Measurements from ENCODE around the gene PANX2. TPM values are rescaled to one million over a fixed set of nuclear protein-coding genes. Genes with fewer than 3 reads are reported as not detected.

The PANX2 gene
- total and polyA plus RNA-seq, 2 experiments from 2014 or later: 2.8 to 5.1 TPM

GRCh38 chr22:50209893-50210292, 39.4 kb downstream of the PANX2 start:
- Histone ChIP-seq H3K4me1 (ENCODE audit: insufficient read depth) (no peaks in the 10 kb centered on the region), H2AFZ (no peak overlapping the region), H3K4me2 (no peak overlapping the region), H3K36me3 (ENCODE audit: insufficient read depth) (0 out of 2 replicates have a peak, but pooled peaks cover 7% of the 10 kb centered on the region), H3K27ac (ENCODE audit: low read depth) (no peak overlapping the region), H3K4me3 (no peak overlapping the region), H3F3A (replicated peaks; ENCODE audit: low read depth) (no peaks in the 10 kb centered on the region), H3K79me2 (replicated peaks; ENCODE audit: insufficient read depth) (peaks cover 17% of the 10 kb centered on the region; the same call in 1 of the 2 replicates), H4K20me1 (replicated peaks; ENCODE audit: insufficient read depth) (peaks cover 16% of the 10 kb centered on the region), H3K27me3 (ENCODE audit: insufficient read depth) (no peaks in the 10 kb centered on the region), H3K9me2 (ENCODE audit: insufficient read depth) (no peaks in the 10 kb centered on the region)
- Mint-ChIP-seq H3K4me3 (no peak overlapping the region), H3K9me3 (no peaks in the 10 kb centered on the region; the same call in 2 of the 3 replicates), H3K27me3 (ENCODE audit: insufficient read depth, low read depth, poor library complexity) (peaks cover 9% of the 10 kb centered on the region), H3K4me1 (peaks cover 2% of the 10 kb centered on the region; the same call in 1 of the 3 replicates), H3K27ac (no peak overlapping the region), H3K36me3 (ENCODE audit: low read depth) (peaks cover 46% of the 10 kb centered on the region)
- peak; percentile 75 for DNase-seq (ENCODE audit: low spot score)
- ATAC-seq: peak; percentile 64
- no peak for TF ChIP-seq ZNF331 (CRISPR knock-in tag; IDR thresholded peaks at IDR 0.05; ENCODE audit: low read depth)
- TF ChIP-seq, protein P1, sequence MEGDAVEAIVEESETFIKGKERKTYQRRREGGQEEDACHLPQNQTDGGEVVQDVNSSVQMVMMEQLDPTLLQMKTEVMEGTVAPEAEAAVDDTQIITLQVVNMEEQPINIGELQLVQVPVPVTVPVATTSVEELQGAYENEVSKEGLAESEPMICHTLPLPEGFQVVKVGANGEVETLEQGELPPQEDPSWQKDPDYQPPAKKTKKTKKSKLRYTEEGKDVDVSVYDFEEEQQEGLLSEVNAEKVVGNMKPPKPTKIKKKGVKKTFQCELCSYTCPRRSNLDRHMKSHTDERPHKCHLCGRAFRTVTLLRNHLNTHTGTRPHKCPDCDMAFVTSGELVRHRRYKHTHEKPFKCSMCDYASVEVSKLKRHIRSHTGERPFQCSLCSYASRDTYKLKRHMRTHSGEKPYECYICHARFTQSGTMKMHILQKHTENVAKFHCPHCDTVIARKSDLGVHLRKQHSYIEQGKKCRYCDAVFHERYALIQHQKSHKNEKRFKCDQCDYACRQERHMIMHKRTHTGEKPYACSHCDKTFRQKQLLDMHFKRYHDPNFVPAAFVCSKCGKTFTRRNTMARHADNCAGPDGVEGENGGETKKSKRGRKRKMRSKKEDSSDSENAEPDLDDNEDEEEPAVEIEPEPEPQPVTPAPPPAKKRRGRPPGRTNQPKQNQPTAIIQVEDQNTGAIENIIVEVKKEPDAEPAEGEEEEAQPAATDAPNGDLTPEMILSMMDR (conservative IDR thresholded peaks at IDR 0.05; ENCODE audit: low read depth in 2 of 2): peak; percentile 83 to 85

DNA sequence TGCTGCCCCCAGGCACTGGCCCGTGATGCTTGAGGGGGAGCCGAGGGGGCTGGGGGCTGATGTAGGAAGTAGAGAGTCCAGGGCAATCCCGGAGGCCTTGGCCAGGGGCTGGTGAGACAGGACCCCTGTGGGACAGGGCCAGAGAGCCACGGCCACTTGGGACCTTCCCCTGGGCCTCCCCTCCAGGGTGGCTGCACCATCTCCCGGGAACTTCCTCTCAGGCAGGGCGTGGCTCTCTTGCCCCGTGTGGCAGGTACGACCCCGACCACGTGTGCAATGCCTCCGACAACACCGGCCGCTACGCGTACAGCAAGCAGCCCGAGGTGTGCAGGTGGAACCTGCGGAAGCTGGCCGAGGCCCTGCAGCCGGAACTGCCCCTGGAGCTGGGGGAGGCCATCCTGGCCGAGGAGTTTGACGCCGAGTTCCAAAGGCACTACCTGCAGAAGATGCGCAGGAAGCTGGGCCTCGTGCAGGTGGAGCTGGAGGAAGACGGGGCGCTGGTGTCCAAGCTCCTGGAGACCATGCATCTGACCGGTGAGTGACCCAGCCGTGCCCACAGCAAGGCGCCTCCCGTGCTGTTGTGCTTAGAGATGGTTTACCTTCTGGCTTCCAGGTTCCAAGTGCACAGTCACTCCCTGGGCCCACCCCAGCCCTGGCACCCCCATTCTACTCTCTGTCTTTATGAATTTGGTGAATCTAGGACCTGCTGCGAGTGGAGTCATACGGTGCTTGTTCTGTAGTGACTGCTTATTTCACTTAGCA, 40.0 kb downstream of the PANX2 start:
- Histone ChIP-seq H3K79me2 (replicated peaks; ENCODE audit: insufficient read depth) (peaks cover 19% of the 10 kb centered on the region; the same call in 1 of the 2 replicates), H3K27ac (ENCODE audit: low read depth) (no peak overlapping the region), H3K4me2 (no peak overlapping the region), H4K20me1 (replicated peaks; ENCODE audit: insufficient read depth) (peaks cover 18% of the 10 kb centered on the region), H3K4me1 (ENCODE audit: insufficient read depth) (no peaks in the 10 kb centered on the region), H3F3A (replicated peaks; ENCODE audit: low read depth) (no peaks in the 10 kb centered on the region), H3K9me2 (ENCODE audit: insufficient read depth) (no peaks in the 10 kb centered on the region), H3K36me3 (ENCODE audit: insufficient read depth) (0 out of 2 replicates have a peak, but pooled peaks cover 7% of the 10 kb centered on the region), H3K27me3 (ENCODE audit: insufficient read depth) (no peaks in the 10 kb centered on the region), H3K4me3 (no peak overlapping the region), H2AFZ (no peak overlapping the region)
- Mint-ChIP-seq H3K36me3 (ENCODE audit: low read depth) (peaks cover 46% of the 10 kb centered on the region), H3K27me3 (ENCODE audit: insufficient read depth, low read depth, poor library complexity) (peaks cover 9% of the 10 kb centered on the region), H3K27ac (no peak overlapping the region), H3K9me3 (no peaks in the 10 kb centered on the region; the same call in 2 of the 3 replicates), H3K4me1 (peaks cover 2% of the 10 kb centered on the region; the same call in 1 of the 3 replicates), H3K4me3 (no peak overlapping the region)
- ATAC-seq (no peak), DNase-seq (ENCODE audit: low spot score) (no peak)
- TF ChIP-seq JUNB (IDR thresholded peaks at IDR 0.05; ENCODE audit: unreplicated experiment) (no peak), EZH2 (IDR thresholded peaks at IDR 0.05; ENCODE audit: low read depth, unreplicated experiment) (no peak), STAT1 (IDR thresholded peaks at IDR 0.05; ENCODE audit: unreplicated experiment) (no peak), CREB1 (CRISPR knock-in tag; IDR thresholded peaks at IDR 0.05; ENCODE audit: low read depth) (no peak), ZNF331 (CRISPR knock-in tag; IDR thresholded peaks at IDR 0.05; ENCODE audit: low read depth) (no peak), POLR2AphosphoS5 (IDR thresholded peaks at IDR 0.05; ENCODE audit: low read depth) (no peak), EZH2phosphoT487 (IDR thresholded peaks at IDR 0.05; ENCODE audit: unreplicated experiment) (no peak), ZNF114 (CRISPR knock-in tag; IDR thresholded peaks at IDR 0.05) (no peak), NANOG (IDR thresholded peaks at IDR 0.05; ENCODE audit: borderline replicate concordance) (no peak)
- TF ChIP-seq, protein P2, sequence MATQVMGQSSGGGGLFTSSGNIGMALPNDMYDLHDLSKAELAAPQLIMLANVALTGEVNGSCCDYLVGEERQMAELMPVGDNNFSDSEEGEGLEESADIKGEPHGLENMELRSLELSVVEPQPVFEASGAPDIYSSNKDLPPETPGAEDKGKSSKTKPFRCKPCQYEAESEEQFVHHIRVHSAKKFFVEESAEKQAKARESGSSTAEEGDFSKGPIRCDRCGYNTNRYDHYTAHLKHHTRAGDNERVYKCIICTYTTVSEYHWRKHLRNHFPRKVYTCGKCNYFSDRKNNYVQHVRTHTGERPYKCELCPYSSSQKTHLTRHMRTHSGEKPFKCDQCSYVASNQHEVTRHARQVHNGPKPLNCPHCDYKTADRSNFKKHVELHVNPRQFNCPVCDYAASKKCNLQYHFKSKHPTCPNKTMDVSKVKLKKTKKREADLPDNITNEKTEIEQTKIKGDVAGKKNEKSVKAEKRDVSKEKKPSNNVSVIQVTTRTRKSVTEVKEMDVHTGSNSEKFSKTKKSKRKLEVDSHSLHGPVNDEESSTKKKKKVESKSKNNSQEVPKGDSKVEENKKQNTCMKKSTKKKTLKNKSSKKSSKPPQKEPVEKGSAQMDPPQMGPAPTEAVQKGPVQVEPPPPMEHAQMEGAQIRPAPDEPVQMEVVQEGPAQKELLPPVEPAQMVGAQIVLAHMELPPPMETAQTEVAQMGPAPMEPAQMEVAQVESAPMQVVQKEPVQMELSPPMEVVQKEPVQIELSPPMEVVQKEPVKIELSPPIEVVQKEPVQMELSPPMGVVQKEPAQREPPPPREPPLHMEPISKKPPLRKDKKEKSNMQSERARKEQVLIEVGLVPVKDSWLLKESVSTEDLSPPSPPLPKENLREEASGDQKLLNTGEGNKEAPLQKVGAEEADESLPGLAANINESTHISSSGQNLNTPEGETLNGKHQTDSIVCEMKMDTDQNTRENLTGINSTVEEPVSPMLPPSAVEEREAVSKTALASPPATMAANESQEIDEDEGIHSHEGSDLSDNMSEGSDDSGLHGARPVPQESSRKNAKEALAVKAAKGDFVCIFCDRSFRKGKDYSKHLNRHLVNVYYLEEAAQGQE (IDR thresholded peaks at IDR 0.05; ENCODE audit: unreplicated experiment): no peak
